Suprapubic skin (tissue), 4 donors: ENCODE data around the gene UBQLN1. TPM values are rescaled to one million over a fixed set of nuclear protein-coding genes. Genes with fewer than 3 reads are reported as not detected.

Source experiments
- DNase-seq, 2 donors: peaks; one replicate each; pipeline ENCODE4 v3.0.0-alpha.2; 2019; ENCODE audit warnings: low spot score in 2 of 2
- H3K27ac ChIP-seq: fragments of 200-600 bp; sonication (generic); one replicate; pipeline ENCODE4 v1.5.1; 2019
- H3K27me3 ChIP-seq: fragments of 200-600 bp; sonication (generic); one replicate; pipeline ENCODE4 v1.5.1; 2019
- H3K36me3 ChIP-seq: fragments of 200-600 bp; sonication (generic); one replicate; pipeline ENCODE4 v1.5.1; 2019
- H3K4me1 ChIP-seq: fragments of 200-600 bp; sonication (generic); one replicate; pipeline ENCODE4 v1.5.1; 2019
- H3K4me3 ChIP-seq: fragments of 200-600 bp; sonication (generic); one replicate; pipeline ENCODE4 v1.5.1; 2019; ENCODE audit warnings: mild to moderate bottlenecking
- H3K9me3 ChIP-seq: fragments of 200-600 bp; sonication (generic); one replicate; pipeline ENCODE4 v1.5.1; 2019
- EP300 ChIP-seq: sonication (generic); formaldehyde crosslinking; IDR thresholded peaks from one replicate; pipeline ENCODE4 v1.6.1; 2017; ENCODE audit warnings: antibody characterized with exemption
- POLR2A ChIP-seq, 2 donors: fragments of 450-650 bp; IDR thresholded peaks; one replicate each; pipeline ENCODE4 v1.6.1; 2017; ENCODE audit warnings: antibody characterized with exemption in 2 of 2, mild to moderate bottlenecking in 2 of 2, moderate library complexity in 2 of 2
- POLR2AphosphoS5 ChIP-seq, 3 donors: sonication (generic); formaldehyde crosslinking; IDR thresholded peaks; one replicate each; pipeline ENCODE4 v1.6.1; 2017; ENCODE audit warnings: antibody characterized with exemption in 3 of 3
- WGBS: methylation state at CpG from one replicate; pipeline ENCODE4 v1.1.5; 2018; 5-methylcytosine and 5-hydroxymethylcytosine counted together
- total RNA-seq, 4 donors: library from RNA; depleted of rRNA; stranded (reverse); fragments of >200 nt; gene quantifications; one replicate each; pipeline ENCODE4 v1.1.0, GENCODE V29; 2016
- TF ChIP-seq, protein P1 (sequence below), 2 donors: fragments of 200-600 bp in 1 of 2; fragments of 450-650 bp in 1 of 2; sonication (generic) in 1 of 2; IDR thresholded peaks; one replicate each; pipeline ENCODE4 v1.5.1; 2016 to 2019; ENCODE audit warnings: antibody characterized with exemption in 2 of 2, mild to moderate bottlenecking in 1 of 2, moderate library complexity in 1 of 2

Gene UBQLN1
- total RNA-seq, 4 donors from 2014 or later = 94.2 to 110 (median 102) TPM

GRCh38 chr9:83628540-83628939, 79.2 kb downstream of the UBQLN1 start:
- Histone ChIP-seq H3K27ac (no peak overlapping the region), H3K27me3 (no peaks in the 10 kb centered on the region), H3K9me3 (no peaks in the 10 kb centered on the region), H3K4me1 (peaks cover 12% of the 10 kb centered on the region), H3K36me3 (peaks cover 17% of the 10 kb centered on the region), H3K4me3 (no peak overlapping the region)
- WGBS = 96% methylated on average over 5 of the region's 5 CpGs
- TF ChIP-seq POLR2A (IDR thresholded peaks at IDR 0.05) (no peak), POLR2AphosphoS5 (IDR thresholded peaks at IDR 0.05) (no peak), EP300 (no peak)
- TF ChIP-seq, protein P1, sequence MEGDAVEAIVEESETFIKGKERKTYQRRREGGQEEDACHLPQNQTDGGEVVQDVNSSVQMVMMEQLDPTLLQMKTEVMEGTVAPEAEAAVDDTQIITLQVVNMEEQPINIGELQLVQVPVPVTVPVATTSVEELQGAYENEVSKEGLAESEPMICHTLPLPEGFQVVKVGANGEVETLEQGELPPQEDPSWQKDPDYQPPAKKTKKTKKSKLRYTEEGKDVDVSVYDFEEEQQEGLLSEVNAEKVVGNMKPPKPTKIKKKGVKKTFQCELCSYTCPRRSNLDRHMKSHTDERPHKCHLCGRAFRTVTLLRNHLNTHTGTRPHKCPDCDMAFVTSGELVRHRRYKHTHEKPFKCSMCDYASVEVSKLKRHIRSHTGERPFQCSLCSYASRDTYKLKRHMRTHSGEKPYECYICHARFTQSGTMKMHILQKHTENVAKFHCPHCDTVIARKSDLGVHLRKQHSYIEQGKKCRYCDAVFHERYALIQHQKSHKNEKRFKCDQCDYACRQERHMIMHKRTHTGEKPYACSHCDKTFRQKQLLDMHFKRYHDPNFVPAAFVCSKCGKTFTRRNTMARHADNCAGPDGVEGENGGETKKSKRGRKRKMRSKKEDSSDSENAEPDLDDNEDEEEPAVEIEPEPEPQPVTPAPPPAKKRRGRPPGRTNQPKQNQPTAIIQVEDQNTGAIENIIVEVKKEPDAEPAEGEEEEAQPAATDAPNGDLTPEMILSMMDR (IDR thresholded peaks at IDR 0.05) = no peak
- no peak for DNase-seq

DNA sequence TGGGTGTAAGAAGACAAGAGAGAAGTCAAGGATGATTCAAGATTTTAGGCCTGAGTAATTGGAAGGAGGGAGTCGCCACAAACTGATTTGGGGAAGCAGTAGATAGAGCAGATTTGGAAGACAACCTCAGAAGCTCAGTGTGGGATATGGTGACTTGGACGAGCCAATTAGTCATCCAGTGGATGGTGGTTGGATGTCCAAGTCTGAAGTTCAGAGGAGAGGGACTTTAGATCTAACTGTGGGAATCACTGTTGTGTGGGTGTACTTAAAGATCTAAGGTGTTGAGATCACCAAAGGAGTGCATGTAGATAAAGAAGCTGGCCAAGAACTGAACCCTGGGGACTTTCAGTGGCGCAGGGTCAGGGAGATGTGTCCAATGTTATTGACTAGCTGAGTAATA, 82.6 kb downstream of the UBQLN1 start:
- Histone ChIP-seq H3K9me3 (no peaks in the 10 kb centered on the region), H3K4me3 (no peak overlapping the region), H3K4me1 (peaks cover 11% of the 10 kb centered on the region), H3K27me3 (no peaks in the 10 kb centered on the region), H3K36me3 (peaks cover 17% of the 10 kb centered on the region), H3K27ac (no peak overlapping the region)
- TF ChIP-seq POLR2AphosphoS5 (IDR thresholded peaks at IDR 0.05) (no peak), POLR2A (IDR thresholded peaks at IDR 0.05) (no peak)
- 84% methylated on average over 3 of the region's 3 CpGs for WGBS
- DNase-seq = no peak

GRCh38 chr9:83623679-83624076, 84.1 kb downstream of the UBQLN1 start:
- H3K4me1 ChIP-seq = peaks cover 11% of the 10 kb centered on the region
- 12% methylated on average over 5 of the region's 5 CpGs for WGBS
- TF ChIP-seq POLR2AphosphoS5 (IDR thresholded peaks at IDR 0.05) (no peak), EP300 (no peak), POLR2A (IDR thresholded peaks at IDR 0.05) (no peak)
- TF ChIP-seq, protein P1 (IDR thresholded peaks at IDR 0.05) = no peak

GRCh38 chr9:83622939-83623678, 84.6 kb downstream of the UBQLN1 start, which contains the start of gene IDNK:
Gene IDNK, plus strand, starts transcription at chr9:83623143. Its CDS starts 29 bp downstream, at chr9:83623172.
- H3K27ac ChIP-seq = peak within 1 kb of the TSS; percentile 78
- H3K36me3 ChIP-seq = peaks cover 7% of the 10 kb centered on the region
- TF ChIP-seq POLR2A (IDR thresholded peaks at IDR 0.05) = peak in 1 of 2 donors; percentile 41
- TF ChIP-seq, protein P1 (IDR thresholded peaks at IDR 0.05) = no peak
- no peaks in the 10 kb centered on the region for H3K27me3 ChIP-seq
- DNase-seq = peak; percentile 84 to 85
- H3K4me1 ChIP-seq = peaks cover 11% of the 10 kb centered on the region
- 1% methylated on average over 33 of the region's 79 CpGs for WGBS
- peak within 1 kb of the TSS; percentile 63 for H3K4me3 ChIP-seq
- no peaks in the 10 kb centered on the region for H3K9me3 ChIP-seq

More at GRCh38 chr9:83623679-83624076, 84.1 kb downstream of the UBQLN1 start:
- H3K27me3 ChIP-seq = no peaks in the 10 kb centered on the region
- peaks cover 10% of the 10 kb centered on the region for H3K36me3 ChIP-seq
- peak overlapping the region; percentile 63 for H3K4me3 ChIP-seq
- no peak for DNase-seq
- H3K9me3 ChIP-seq = no peaks in the 10 kb centered on the region
- H3K27ac ChIP-seq = peak overlapping the region; percentile 78

DNA sequence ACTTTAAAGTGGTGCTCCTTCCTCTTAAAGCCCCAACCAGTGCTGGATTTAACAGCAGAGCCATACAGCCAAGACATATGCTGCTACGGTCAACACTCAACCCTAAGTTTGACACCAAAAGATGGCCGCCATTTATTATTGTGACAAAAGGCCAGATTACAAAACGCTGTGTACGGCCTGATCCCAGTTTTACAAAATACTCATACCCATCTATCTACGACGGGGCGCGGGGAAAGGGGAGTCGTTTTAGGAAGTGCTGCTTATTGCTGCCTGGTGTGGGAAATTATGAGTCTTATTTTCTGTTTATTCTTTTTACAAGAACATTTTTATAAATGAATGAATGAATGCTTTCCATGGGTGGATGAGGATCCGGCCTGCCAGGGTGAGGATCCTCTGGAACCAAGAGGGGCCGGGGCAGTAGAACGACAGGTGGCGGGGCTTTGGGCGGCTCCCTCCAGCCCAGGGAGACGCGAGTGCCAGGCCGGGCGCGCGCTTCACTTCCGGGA, 85.3 kb downstream of the UBQLN1 start:
- Histone ChIP-seq H3K27ac (peak overlapping the region; percentile 78), H3K4me1 (peaks cover 11% of the 10 kb centered on the region), H3K9me3 (no peaks in the 10 kb centered on the region), H3K4me3 (peak overlapping the region; percentile 63), H3K27me3 (no peaks in the 10 kb centered on the region), H3K36me3 (peaks cover 5% of the 10 kb centered on the region)
- 7% methylated on average over 21 of the region's 21 CpGs for WGBS
- TF ChIP-seq POLR2A (IDR thresholded peaks at IDR 0.05) (no peak), EP300 (no peak), POLR2AphosphoS5 (IDR thresholded peaks at IDR 0.05) (no peak)
- TF ChIP-seq, protein P1 (IDR thresholded peaks at IDR 0.05) = no peak
- DNase-seq = peak in 1 of 2 donors; percentile 84
